ENCODE measurements around the gene CCL23.

DNA sequence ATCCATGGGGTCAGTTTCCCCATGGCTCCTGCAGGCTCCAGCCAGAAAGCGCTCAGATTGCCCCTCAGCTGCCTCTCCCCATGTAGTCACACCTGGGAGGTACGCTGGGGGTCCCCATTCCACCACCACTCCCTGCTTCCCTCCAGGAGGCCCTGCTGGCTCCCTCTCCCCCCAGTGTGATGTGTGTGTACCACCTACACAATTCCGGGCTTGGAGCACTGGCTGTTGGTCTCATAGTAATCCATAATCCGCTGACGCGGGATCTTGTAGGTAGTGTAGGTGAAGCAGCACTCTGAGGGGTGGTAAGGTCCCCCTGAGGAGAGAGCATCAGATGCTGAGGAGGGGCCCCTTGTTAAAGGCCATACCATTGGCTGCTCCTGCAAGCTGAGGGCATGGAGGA is 33.6 kb downstream of the CCL23 start:
- no peak for TF ChIP-seq POLR2A (IDR thresholded peaks at IDR 0.05)
- TF ChIP-seq, protein P1, sequence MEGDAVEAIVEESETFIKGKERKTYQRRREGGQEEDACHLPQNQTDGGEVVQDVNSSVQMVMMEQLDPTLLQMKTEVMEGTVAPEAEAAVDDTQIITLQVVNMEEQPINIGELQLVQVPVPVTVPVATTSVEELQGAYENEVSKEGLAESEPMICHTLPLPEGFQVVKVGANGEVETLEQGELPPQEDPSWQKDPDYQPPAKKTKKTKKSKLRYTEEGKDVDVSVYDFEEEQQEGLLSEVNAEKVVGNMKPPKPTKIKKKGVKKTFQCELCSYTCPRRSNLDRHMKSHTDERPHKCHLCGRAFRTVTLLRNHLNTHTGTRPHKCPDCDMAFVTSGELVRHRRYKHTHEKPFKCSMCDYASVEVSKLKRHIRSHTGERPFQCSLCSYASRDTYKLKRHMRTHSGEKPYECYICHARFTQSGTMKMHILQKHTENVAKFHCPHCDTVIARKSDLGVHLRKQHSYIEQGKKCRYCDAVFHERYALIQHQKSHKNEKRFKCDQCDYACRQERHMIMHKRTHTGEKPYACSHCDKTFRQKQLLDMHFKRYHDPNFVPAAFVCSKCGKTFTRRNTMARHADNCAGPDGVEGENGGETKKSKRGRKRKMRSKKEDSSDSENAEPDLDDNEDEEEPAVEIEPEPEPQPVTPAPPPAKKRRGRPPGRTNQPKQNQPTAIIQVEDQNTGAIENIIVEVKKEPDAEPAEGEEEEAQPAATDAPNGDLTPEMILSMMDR (IDR thresholded peaks at IDR 0.05), result no peak
